Thyroid gland (tissue), 4 donors: Measurements from ENCODE around the gene ETFB.

Experiments
- CTCF ChIP-seq, 6 experiments: fragments of 200-600 bp in 3 of 6; fragments of 450-650 bp in 3 of 6; sonication (generic) in 3 of 6; IDR thresholded peaks; one replicate each; pipeline ENCODE4 v1.5.1; 2016 to 2019; ENCODE audit warnings: antibody characterized with exemption in 6 of 6, mild to moderate bottlenecking in 2 of 6, inconsistent platforms in 1 of 6, moderate library complexity in 1 of 6
- POLR2A ChIP-seq, 2 donors: fragments of 450-650 bp; IDR thresholded peaks; one replicate each; pipeline ENCODE4 v1.6.1; 2017; ENCODE audit warnings: antibody characterized with exemption in 2 of 2, mild to moderate bottlenecking in 2 of 2, moderate library complexity in 1 of 2

GRCh38 chr19:51347209-51347928 is 18.8 kb downstream of the ETFB start:
- TF ChIP-seq CTCF (IDR thresholded peaks at IDR 0.05) (no peak), POLR2A (IDR thresholded peaks at IDR 0.05) (no peak)
